Liver (tissue), 9 donors: ENCODE data around the gene PGC. TPM values are rescaled to one million over a fixed set of nuclear protein-coding genes. Genes with fewer than 3 reads are reported as not detected.

Source experiments
- DNase-seq: peaks from one replicate; pipeline ENCODE4 v3.0.0-alpha.2; 2017; ENCODE audit warnings: low spot score
- H3K27ac ChIP-seq, 2 donors: one replicate each; pipeline ENCODE4 v1.7.0; 2013; ENCODE audit warnings: inconsistent platforms in 2 of 2, low read length in 2 of 2, control low read depth in 1 of 2, low read depth in 1 of 2, mild to moderate bottlenecking in 1 of 2
- H3K27me3 ChIP-seq, 4 donors: one replicate each; pipeline versions ENCODE4 v1.6.1 to v1.7.0; 2013; ENCODE audit warnings: low read length in 3 of 4, inconsistent platforms in 1 of 4, mild to moderate bottlenecking in 1 of 4, moderate library complexity in 1 of 4; ENCODE audit not compliant: control insufficient read depth in 4 of 4, insufficient read depth in 4 of 4
- H3K36me3 ChIP-seq, 4 donors: one replicate each; pipeline versions ENCODE4 v1.6.1 to v1.7.0; 2013; ENCODE audit warnings: low read length in 3 of 4, mild to moderate bottlenecking in 3 of 4, low read depth in 1 of 4, moderate library complexity in 1 of 4; ENCODE audit not compliant: control insufficient read depth in 4 of 4, insufficient read depth in 3 of 4
- H3K4me1 ChIP-seq, 4 donors: one replicate each; pipeline versions ENCODE4 v1.6.1 to v1.7.0; 2013; ENCODE audit warnings: low read length in 3 of 4, mild to moderate bottlenecking in 3 of 4, moderate library complexity in 1 of 4; ENCODE audit not compliant: control insufficient read depth in 4 of 4, insufficient read depth in 4 of 4
- H3K4me3 ChIP-seq, 3 donors: one replicate each; pipeline versions ENCODE4 v1.6.1 to v1.7.0; 2013; ENCODE audit warnings: low read length in 3 of 3, control low read depth in 1 of 3, low read depth in 1 of 3, mild to moderate bottlenecking in 1 of 3
- H3K9ac ChIP-seq, 2 donors: one replicate each; pipeline ENCODE4 v1.7.0; 2013; ENCODE audit warnings: low read length in 2 of 2, mild to moderate bottlenecking in 2 of 2, moderate library complexity in 2 of 2, control low read depth in 1 of 2, low read depth in 1 of 2
- H3K9me3 ChIP-seq, 4 donors: one replicate each; pipeline versions ENCODE4 v1.6.1 to v1.7.0; 2013; ENCODE audit warnings: low read length in 3 of 4; ENCODE audit not compliant: control insufficient read depth in 4 of 4
- GABPA ChIP-seq, 2 donors: IDR thresholded peaks in 1 of 2; conservative IDR thresholded peaks in 1 of 2; 2 replicates each; pipeline ENCODE4 v1.6.1; 2016; ENCODE audit warnings: antibody characterized with exemption in 2 of 2, mild to moderate bottlenecking in 1 of 2, moderate library complexity in 1 of 2
- HNF4A ChIP-seq, 2 donors: conservative IDR thresholded peaks; 2 replicates each; pipeline ENCODE4 v1.6.1; 2016; ENCODE audit warnings: antibody characterized with exemption in 2 of 2, mild to moderate bottlenecking in 2 of 2
- NR2F2 ChIP-seq: IDR thresholded peaks from 2 replicates; pipeline ENCODE4 v1.6.1; 2016; ENCODE audit warnings: antibody characterized with exemption
- RAD21 ChIP-seq, 2 donors: IDR thresholded peaks; 2 replicates each; pipeline ENCODE4 v1.6.1; 2016; ENCODE audit warnings: antibody characterized with exemption in 2 of 2, mild to moderate bottlenecking in 2 of 2
- RXRA ChIP-seq, 2 donors: IDR thresholded peaks; 2 replicates each; pipeline ENCODE4 v1.6.1; 2017 to 2018; ENCODE audit warnings: antibody characterized with exemption in 2 of 2, mild to moderate bottlenecking in 1 of 2
- SP1 ChIP-seq: IDR thresholded peaks from 2 replicates; pipeline ENCODE4 v1.6.1; 2018; ENCODE audit warnings: antibody characterized with exemption, mild to moderate bottlenecking
- TAF1 ChIP-seq: conservative IDR thresholded peaks from 2 replicates; pipeline ENCODE4 v1.6.1; 2016; ENCODE audit warnings: antibody characterized with exemption, mild to moderate bottlenecking
- WGBS: extraction: QIAGEN DNeasy Blood & Tissue Kit; methylation state at CpG from one replicate; pipeline ENCODE4 v1.1.7; 2013; 5-methylcytosine and 5-hydroxymethylcytosine counted together
- polyA plus RNA-seq, 2 donors: library from polyadenylated mRNA; stranded (reverse) in 1 of 2; unstranded in 1 of 2; fragments of 200-250 nt in 1 of 2; fragments of >200 nt in 1 of 2; fragmentation: Nextera tagmentation in 1 of 2; extraction: Ambion mirVana in 1 of 2; gene quantifications; one replicate each; pipeline versions ENCODE4 v1.2.1 to v1.2.3, GENCODE V29; 2013 to 2015
- total RNA-seq, 2 donors: library from RNA; depleted of rRNA; stranded (reverse); fragments of >200 nt; gene quantifications; one replicate each; pipeline ENCODE4 v1.2.3, GENCODE V29; 2014
- TF ChIP-seq, protein P1 (sequence below): fragments of 150-350 bp; IDR thresholded peaks from 2 replicates; pipeline ENCODE4 v1.5.1; 2017; ENCODE audit warnings: improper control_type of control experiment, low read depth, low read length; ENCODE audit not compliant: missing input control
- TF ChIP-seq, protein P2 (sequence below): IDR thresholded peaks from 2 replicates; pipeline ENCODE4 v1.6.1; 2016; ENCODE audit warnings: antibody characterized with exemption
- TF ChIP-seq, protein P3 (sequence below): IDR thresholded peaks from 2 replicates; pipeline ENCODE4 v1.6.1; 2016; ENCODE audit warnings: antibody characterized with exemption
- TF ChIP-seq, protein P4 (sequence below): IDR thresholded peaks from 2 replicates; pipeline ENCODE4 v1.6.1; 2016; ENCODE audit warnings: antibody characterized with exemption, mild to moderate bottlenecking
- donor health status: healthy.
- donor health status: healthy.
- donor health status: healthy.
- donor health status: healthy.
- donor health status: healthy.

The PGC gene
- total and polyA plus RNA-seq, 4 donors = 0.05 to 0.18 TPM; not detected in 2

DNA sequence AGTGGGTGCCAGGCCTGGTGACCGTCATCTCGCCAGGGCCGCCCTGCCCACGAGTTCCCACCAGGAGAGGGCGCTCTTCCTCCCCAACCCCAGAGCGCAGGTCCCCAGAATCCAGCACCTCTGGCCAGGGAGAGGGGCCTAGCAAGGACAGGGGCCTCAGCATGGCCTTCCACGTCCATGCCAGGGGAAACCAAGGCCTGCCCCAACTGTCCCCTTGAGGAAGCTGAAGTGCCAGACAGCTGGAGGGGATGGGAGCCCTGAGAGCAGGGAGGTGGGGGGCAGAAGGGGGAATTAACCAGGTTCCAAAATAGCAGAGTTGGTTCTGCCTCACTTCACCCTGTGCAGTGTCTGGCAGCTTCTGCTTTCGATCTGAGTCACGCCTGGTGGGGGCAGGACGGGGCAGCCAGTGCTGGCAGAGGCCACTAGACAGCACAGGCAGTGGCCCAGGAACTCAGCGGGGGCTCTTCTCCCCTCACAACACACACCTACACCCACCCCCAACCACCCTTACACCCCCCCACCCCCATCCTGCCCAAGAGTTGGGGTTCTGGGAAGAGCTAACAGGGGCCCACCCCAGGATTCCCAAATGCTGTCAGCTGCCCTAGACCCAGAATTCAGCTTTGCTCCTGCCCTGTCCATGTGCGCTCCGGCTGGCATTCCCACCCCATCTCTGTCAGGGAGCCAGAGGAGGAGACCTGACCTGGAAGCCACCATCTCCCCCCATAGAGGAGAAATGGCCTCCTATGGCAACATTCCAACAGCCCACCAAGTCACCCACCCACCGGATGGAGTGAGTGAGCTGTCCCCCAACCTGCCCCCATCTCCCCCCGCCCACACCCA, 41.0 kb downstream of the PGC start:
- WGBS = 73% methylated on average over 15 of the region's 15 CpGs
- no peak overlapping the region for H3K9ac ChIP-seq
- H3K4me1 ChIP-seq = no peaks in the 10 kb centered on the region
- no peak overlapping the region for H3K4me3 ChIP-seq
- no peaks in the 10 kb centered on the region for H3K9me3 ChIP-seq
- H3K27me3 ChIP-seq = no peaks in the 10 kb centered on the region
- H3K27ac ChIP-seq = peak overlapping the region; percentile 18 to 32
- TF ChIP-seq NR2F2 = no peak
- TF ChIP-seq RXRA (IDR thresholded peaks at IDR 0.05) = no peak
- TF ChIP-seq, protein P1, sequence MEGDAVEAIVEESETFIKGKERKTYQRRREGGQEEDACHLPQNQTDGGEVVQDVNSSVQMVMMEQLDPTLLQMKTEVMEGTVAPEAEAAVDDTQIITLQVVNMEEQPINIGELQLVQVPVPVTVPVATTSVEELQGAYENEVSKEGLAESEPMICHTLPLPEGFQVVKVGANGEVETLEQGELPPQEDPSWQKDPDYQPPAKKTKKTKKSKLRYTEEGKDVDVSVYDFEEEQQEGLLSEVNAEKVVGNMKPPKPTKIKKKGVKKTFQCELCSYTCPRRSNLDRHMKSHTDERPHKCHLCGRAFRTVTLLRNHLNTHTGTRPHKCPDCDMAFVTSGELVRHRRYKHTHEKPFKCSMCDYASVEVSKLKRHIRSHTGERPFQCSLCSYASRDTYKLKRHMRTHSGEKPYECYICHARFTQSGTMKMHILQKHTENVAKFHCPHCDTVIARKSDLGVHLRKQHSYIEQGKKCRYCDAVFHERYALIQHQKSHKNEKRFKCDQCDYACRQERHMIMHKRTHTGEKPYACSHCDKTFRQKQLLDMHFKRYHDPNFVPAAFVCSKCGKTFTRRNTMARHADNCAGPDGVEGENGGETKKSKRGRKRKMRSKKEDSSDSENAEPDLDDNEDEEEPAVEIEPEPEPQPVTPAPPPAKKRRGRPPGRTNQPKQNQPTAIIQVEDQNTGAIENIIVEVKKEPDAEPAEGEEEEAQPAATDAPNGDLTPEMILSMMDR = peak; percentile 26
- peak in 1 of 2 donors; percentile 53 for TF ChIP-seq RAD21 (IDR thresholded peaks at IDR 0.05)
- no peak for TF ChIP-seq GABPA (IDR thresholded peaks at IDR 0.05 in 1 of 2, conservative IDR thresholded peaks at IDR 0.05 in 1 of 2)
- TF ChIP-seq HNF4A (conservative IDR thresholded peaks at IDR 0.05) = no peak
- DNase-seq = peak; percentile 47
- no peaks in the 10 kb centered on the region for H3K36me3 ChIP-seq

DNA sequence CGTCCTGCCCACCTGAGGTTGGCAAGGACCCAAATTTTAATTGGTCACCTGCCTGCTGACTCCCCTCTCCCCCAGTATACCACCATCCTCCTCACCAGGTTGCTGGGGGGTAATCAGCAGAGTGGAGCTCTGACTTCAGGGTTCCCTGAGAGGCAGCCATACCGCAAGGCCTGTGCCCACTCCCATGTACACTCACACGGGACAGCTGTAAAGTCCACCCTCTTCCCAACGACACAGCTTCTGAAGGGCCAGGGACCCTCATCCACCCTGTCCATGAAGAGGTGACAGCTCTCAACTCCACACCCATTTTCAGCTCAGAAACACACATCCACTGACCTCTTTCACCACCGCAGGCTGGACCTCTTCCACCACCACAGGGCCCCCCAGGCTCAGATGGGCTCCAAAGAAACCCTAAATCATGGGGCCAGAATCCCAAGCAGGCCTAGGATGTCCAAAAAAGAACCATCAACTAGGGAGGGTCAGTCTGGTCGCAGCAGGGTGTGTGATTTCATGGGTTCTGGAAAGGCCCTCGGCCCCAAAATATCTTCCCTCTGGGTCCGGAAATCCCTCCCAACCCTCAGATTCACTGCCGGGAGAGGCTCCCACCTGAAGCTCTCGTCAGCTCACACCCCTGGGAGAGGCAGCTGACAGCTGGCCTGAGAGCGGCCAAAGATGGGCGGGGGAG, 41.7 kb downstream of the PGC start:
- Histone ChIP-seq H3K4me1 (no peaks in the 10 kb centered on the region), H3K9me3 (no peaks in the 10 kb centered on the region), H3K27me3 (no peaks in the 10 kb centered on the region), H3K27ac (peak overlapping the region; percentile 18 to 32), H3K4me3 (no peak overlapping the region), H3K36me3 (no peaks in the 10 kb centered on the region), H3K9ac (no peak overlapping the region)
- TF ChIP-seq TAF1 (no peak), RXRA (IDR thresholded peaks at IDR 0.05) (no peak), SP1 (no peak)
- TF ChIP-seq, protein P2, sequence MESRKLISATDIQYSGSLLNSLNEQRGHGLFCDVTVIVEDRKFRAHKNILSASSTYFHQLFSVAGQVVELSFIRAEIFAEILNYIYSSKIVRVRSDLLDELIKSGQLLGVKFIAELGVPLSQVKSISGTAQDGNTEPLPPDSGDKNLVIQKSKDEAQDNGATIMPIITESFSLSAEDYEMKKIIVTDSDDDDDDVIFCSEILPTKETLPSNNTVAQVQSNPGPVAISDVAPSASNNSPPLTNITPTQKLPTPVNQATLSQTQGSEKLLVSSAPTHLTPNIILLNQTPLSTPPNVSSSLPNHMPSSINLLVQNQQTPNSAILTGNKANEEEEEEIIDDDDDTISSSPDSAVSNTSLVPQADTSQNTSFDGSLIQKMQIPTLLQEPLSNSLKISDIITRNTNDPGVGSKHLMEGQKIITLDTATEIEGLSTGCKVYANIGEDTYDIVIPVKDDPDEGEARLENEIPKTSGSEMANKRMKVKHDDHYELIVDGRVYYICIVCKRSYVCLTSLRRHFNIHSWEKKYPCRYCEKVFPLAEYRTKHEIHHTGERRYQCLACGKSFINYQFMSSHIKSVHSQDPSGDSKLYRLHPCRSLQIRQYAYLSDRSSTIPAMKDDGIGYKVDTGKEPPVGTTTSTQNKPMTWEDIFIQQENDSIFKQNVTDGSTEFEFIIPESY = no peak
- TF ChIP-seq, protein P3, sequence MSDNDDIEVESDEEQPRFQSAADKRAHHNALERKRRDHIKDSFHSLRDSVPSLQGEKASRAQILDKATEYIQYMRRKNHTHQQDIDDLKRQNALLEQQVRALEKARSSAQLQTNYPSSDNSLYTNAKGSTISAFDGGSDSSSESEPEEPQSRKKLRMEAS = no peak
- TF ChIP-seq, protein P1 = no peak
- TF ChIP-seq, protein P4, sequence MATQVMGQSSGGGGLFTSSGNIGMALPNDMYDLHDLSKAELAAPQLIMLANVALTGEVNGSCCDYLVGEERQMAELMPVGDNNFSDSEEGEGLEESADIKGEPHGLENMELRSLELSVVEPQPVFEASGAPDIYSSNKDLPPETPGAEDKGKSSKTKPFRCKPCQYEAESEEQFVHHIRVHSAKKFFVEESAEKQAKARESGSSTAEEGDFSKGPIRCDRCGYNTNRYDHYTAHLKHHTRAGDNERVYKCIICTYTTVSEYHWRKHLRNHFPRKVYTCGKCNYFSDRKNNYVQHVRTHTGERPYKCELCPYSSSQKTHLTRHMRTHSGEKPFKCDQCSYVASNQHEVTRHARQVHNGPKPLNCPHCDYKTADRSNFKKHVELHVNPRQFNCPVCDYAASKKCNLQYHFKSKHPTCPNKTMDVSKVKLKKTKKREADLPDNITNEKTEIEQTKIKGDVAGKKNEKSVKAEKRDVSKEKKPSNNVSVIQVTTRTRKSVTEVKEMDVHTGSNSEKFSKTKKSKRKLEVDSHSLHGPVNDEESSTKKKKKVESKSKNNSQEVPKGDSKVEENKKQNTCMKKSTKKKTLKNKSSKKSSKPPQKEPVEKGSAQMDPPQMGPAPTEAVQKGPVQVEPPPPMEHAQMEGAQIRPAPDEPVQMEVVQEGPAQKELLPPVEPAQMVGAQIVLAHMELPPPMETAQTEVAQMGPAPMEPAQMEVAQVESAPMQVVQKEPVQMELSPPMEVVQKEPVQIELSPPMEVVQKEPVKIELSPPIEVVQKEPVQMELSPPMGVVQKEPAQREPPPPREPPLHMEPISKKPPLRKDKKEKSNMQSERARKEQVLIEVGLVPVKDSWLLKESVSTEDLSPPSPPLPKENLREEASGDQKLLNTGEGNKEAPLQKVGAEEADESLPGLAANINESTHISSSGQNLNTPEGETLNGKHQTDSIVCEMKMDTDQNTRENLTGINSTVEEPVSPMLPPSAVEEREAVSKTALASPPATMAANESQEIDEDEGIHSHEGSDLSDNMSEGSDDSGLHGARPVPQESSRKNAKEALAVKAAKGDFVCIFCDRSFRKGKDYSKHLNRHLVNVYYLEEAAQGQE = no peak
- DNase-seq = no peak
- WGBS = 88% methylated on average over 12 of the region's 12 CpGs
